ENCODE measurements around the gene SYNJ2.

DNA sequence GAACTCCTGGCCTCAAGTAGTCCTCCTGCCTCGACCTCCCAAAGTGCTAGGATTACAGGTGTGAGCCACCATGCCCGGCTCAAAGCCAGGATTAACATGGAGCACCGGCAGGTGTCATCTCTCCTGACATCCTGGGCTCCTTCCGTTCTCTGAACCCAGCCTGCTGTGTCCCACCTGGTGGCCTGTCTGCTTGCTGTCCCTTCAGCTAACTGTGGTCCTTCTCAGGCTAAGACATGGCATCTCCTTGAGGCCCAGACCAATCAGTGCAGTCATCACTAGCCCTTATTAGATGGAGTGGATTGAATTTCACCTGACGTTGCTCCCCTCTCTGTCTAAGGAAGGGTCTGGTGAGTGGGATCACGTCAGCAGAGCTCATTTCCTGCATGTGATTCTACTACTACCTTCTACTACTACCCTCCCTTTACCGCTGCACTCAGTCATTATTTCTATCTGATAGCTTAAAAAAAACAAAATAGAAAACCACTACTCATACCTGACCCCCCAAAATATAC, 28.0 kb upstream of the SYNJ2 start:
- TF ChIP-seq, protein P1, sequence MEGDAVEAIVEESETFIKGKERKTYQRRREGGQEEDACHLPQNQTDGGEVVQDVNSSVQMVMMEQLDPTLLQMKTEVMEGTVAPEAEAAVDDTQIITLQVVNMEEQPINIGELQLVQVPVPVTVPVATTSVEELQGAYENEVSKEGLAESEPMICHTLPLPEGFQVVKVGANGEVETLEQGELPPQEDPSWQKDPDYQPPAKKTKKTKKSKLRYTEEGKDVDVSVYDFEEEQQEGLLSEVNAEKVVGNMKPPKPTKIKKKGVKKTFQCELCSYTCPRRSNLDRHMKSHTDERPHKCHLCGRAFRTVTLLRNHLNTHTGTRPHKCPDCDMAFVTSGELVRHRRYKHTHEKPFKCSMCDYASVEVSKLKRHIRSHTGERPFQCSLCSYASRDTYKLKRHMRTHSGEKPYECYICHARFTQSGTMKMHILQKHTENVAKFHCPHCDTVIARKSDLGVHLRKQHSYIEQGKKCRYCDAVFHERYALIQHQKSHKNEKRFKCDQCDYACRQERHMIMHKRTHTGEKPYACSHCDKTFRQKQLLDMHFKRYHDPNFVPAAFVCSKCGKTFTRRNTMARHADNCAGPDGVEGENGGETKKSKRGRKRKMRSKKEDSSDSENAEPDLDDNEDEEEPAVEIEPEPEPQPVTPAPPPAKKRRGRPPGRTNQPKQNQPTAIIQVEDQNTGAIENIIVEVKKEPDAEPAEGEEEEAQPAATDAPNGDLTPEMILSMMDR (IDR thresholded peaks at IDR 0.05; ENCODE audit: low read depth, low read length): no peak
- TF ChIP-seq EZH2phosphoT487 (IDR thresholded peaks at IDR 0.05; ENCODE audit: low read depth): no peak
